OCI-LY7 (cell line): ENCODE results near the gene UQCC3. TPM values are rescaled to one million over a fixed set of nuclear protein-coding genes. Genes with fewer than 3 reads are reported as not detected.

Source experiments
- BruUV-seq: library from RNA; stranded (reverse); fragments of 400-500 nt; replicated peaks from 2 replicates; lab custom pipeline; 2021; lab: Mats Ljungman, UMichigan
- CTCF ChIA-PET: fragments of 300-600 bp; sonication (Branson Sonifier 250); formaldehyde crosslinking; loops from one replicate; lab custom pipeline; 2022; ENCODE audit warnings: antibody characterized with exemption; ENCODE audit not compliant: unreplicated experiment; lab: Charles Lee
- POLR2A ChIA-PET: fragments of 300-600 bp; sonication (Branson Sonifier 250); formaldehyde crosslinking; loops from one replicate; lab custom pipeline; 2022; ENCODE audit warnings: antibody characterized with exemption; lab: Charles Lee
- DNase-seq: peaks from one replicate; pipeline ENCODE4 v3.0.0-alpha.2; 2015; ENCODE audit warnings: low spot score
- H2AFZ ChIP-seq: fragments of 200-600 bp; sonication (generic), shearing (Covaris generic); 2 replicates; pipeline ENCODE4 v1.6.1; 2014; ENCODE audit warnings: mild to moderate bottlenecking, antibody characterized with exemption, low read length, moderate library complexity
- H3K27ac ChIP-seq: fragments of 200-600 bp; sonication (generic); 2 replicates; pipeline ENCODE4 v1.5.1; 2014; ENCODE audit warnings: mixed run types, low read depth, mild to moderate bottlenecking, moderate library complexity, low read length, inconsistent platforms; ENCODE audit not compliant: poor library complexity, severe bottlenecking
- H3K36me3 ChIP-seq: fragments of 200-600 bp; sonication (generic); 2 replicates; pipeline ENCODE4 v1.6.1; 2014; ENCODE audit warnings: mild to moderate bottlenecking, antibody characterized with exemption, low read length, moderate library complexity, mixed read lengths; ENCODE audit not compliant: insufficient read depth
- H3K4me1 ChIP-seq: fragments of 200-600 bp; sonication (generic); 2 replicates; pipeline ENCODE4 v1.5.1; 2014; ENCODE audit warnings: mild to moderate bottlenecking, low read length; ENCODE audit not compliant: insufficient read depth, poor library complexity, severe bottlenecking
- H3K4me2 ChIP-seq: fragments of 200-600 bp; sonication (generic); 2 replicates; pipeline ENCODE4 v1.6.1; 2014; ENCODE audit warnings: mild to moderate bottlenecking, low read length
- H3K4me3 ChIP-seq: fragments of 200-600 bp; sonication (generic); 2 replicates; pipeline ENCODE4 v1.5.1; 2014; ENCODE audit warnings: mild to moderate bottlenecking, low read depth, low read length; ENCODE audit not compliant: poor library complexity, severe bottlenecking
- H3K79me2 ChIP-seq: fragments of 200-600 bp; sonication (generic); 2 replicates; pipeline ENCODE4 v1.6.1; 2016; ENCODE audit warnings: low read depth, mild to moderate bottlenecking, low read length, moderate library complexity, mixed read lengths; ENCODE audit not compliant: insufficient read depth
- H3K9me2 ChIP-seq: fragments of 200-600 bp; sonication (generic); 2 replicates; pipeline ENCODE4 v1.6.1; 2016; ENCODE audit warnings: mild to moderate bottlenecking, low read length, mixed read lengths; ENCODE audit not compliant: insufficient read depth
- H3K9me3 ChIP-seq: fragments of 200-600 bp; sonication (generic); 2 replicates; pipeline ENCODE4 v1.6.1; 2014; ENCODE audit warnings: mild to moderate bottlenecking, mixed run types, low read length, mixed read lengths
- H4K20me1 ChIP-seq: fragments of 200-600 bp; sonication (generic); 2 replicates; pipeline ENCODE4 v1.6.1; 2014; ENCODE audit warnings: mild to moderate bottlenecking, antibody characterized with exemption, low read length, moderate library complexity, mixed read lengths; ENCODE audit not compliant: insufficient read depth
- CTCF ChIP-seq: fragments of 200-600 bp; sonication (generic); conservative IDR thresholded peaks from 2 replicates; pipeline ENCODE4 v1.5.1; 2014; ENCODE audit warnings: mild to moderate bottlenecking, antibody characterized with exemption, low read length, moderate library complexity, mixed read lengths
- EZH2phosphoT487 ChIP-seq: fragments of 200-600 bp; sonication (generic); IDR thresholded peaks from 2 replicates; pipeline ENCODE4 v1.6.1; 2018; ENCODE audit warnings: low read depth, borderline replicate concordance, mild to moderate bottlenecking, mixed run types, antibody characterized with exemption, low read length, moderate library complexity, mixed read lengths
- intact Hi-C: fragments of 100-400 bp; cut with micrococcal nuclease; formaldehyde crosslinking; loops from one replicate; pipeline ENCODE4 v1.10.0; 2022; ENCODE audit not compliant: unreplicated experiment
- total RNA-seq, 2 experiments: library from RNA; depleted of rRNA in 1 of 2; stranded (reverse); fragments of >200 nt in 1 of 2; shearing (Covaris generic) in 1 of 2; gene quantifications; 2 replicates each; pipeline ENCODE4 v1.2.3, GENCODE V29; 2014 to 2022

The UQCC3 gene
- total RNA-seq, 2 experiments from 2014 or later: 15.5 to 40.0 TPM

GRCh38 chr11:62667460-62667859 lies 4.0 kb upstream of the UQCC3 start:
- peaks cover 6% of the 10 kb centered on the region; the same call in 1 of the 2 replicates for H4K20me1 ChIP-seq
- peak; percentile 20 for DNase-seq
- H3K9me2 ChIP-seq: no peaks in the 10 kb centered on the region
- no TSS peak for BruUV-seq
- ChIA-PET CTCF (no interaction called here), POLR2A (interaction anchor here (0.7 to 8.3 kb wide), 7 partner anchors 14 to 174 kb away, joined by 3 to 159 read pairs (median 4); partner anchors contain the start of genes INTS5, MTA2, TMEM179B and TUT1)
- peak overlapping the region; percentile 89 for H3K4me2 ChIP-seq
- peaks cover 44% of the 10 kb centered on the region for H3K36me3 ChIP-seq
- peaks cover 71% of the 10 kb centered on the region for H3K79me2 ChIP-seq
- H3K4me3 ChIP-seq: peak overlapping the region; percentile 86
- H3K4me1 ChIP-seq: peaks cover 52% of the 10 kb centered on the region
- no peak overlapping the region for H2AFZ ChIP-seq
- intact Hi-C loops: loop anchor here (5.0 kb wide), 1 partner anchor 75 kb away; the partner anchor contains the start of gene TUT1
- H3K9me3 ChIP-seq: no peaks in the 10 kb centered on the region
- peak overlapping the region; percentile 94 for H3K27ac ChIP-seq
- no peak for TF ChIP-seq CTCF
- TF ChIP-seq EZH2phosphoT487: no peak

GRCh38 chr11:62669420-62670161 lies 1.9 kb upstream of the UQCC3 start:
- DNase-seq: no peak
- H3K4me1 ChIP-seq: peaks cover 59% of the 10 kb centered on the region
- CTCF ChIA-PET: no interaction called here
- H3K4me2 ChIP-seq: peak overlapping the region; percentile 85
- H3K9me2 ChIP-seq: no peaks in the 10 kb centered on the region
- no peak overlapping the region for H2AFZ ChIP-seq
- H3K27ac ChIP-seq: peak overlapping the region; percentile 39
- TF ChIP-seq EZH2phosphoT487: no peak
- no peak for TF ChIP-seq CTCF
- BruUV-seq: no TSS peak
- H3K36me3 ChIP-seq: peaks cover 56% of the 10 kb centered on the region
- POLR2A ChIA-PET: interaction anchor here (0.5 to 8.3 kb wide), 8 partner anchors 11 to 1343 kb away, joined by 3 to 159 read pairs (median 4); partner anchors contain the start of genes INTS5, MARK2, MTA2 and TUT1
- peak overlapping the region; percentile 1 for H3K4me3 ChIP-seq
- intact Hi-C loops: loop anchor here (5.0 kb wide), 3 partner anchors 58 to 103 kb away; partner anchors contain the start of genes HNRNPUL2, TAF6L, TTC9C and TUT1
- H3K79me2 ChIP-seq: peaks cover 69% of the 10 kb centered on the region
- no peaks in the 10 kb centered on the region for H3K9me3 ChIP-seq
- H4K20me1 ChIP-seq: peaks cover 6% of the 10 kb centered on the region; the same call in 1 of the 2 replicates
